ENCODE data around the gene CCDC107. TPM values are rescaled to one million over a fixed set of nuclear protein-coding genes. Genes with fewer than 3 reads are reported as not detected.

The CCDC107 gene
- total RNA-seq, 1 experiment from 2014 or later = 12.0 TPM

GRCh38 chr9:35682051-35682450, 24.0 kb downstream of the CCDC107 start:
- H3K79me1 ChIP-seq (ENCODE audit: insufficient read depth, low read depth, low read length, poor library complexity, severe bottlenecking) = no peaks in the 10 kb centered on the region
- no peak overlapping the region for H2BK15ac ChIP-seq (ENCODE audit: low read depth, low read length)
- no peak overlapping the region for H3K9ac ChIP-seq (ENCODE audit: extremely low read depth, insufficient read length, low read length)
- no peaks in the 10 kb centered on the region for H3K9me3 ChIP-seq (ENCODE audit: control insufficient read depth, low read depth, low read length)
- Mint-ChIP-seq H3K27ac (peak overlapping the region in 1 of 3 experiments; percentile 92; a peak in 3 of 7 replicates), H3K27me3 (ENCODE audit: low read depth) (peaks cover 8% of the 10 kb centered on the region), H3K9me3 (no peaks in the 10 kb centered on the region), H3K36me3 (ENCODE audit: insufficient read depth in 1 of 3, low read depth in 3 of 3) (peaks cover 37 to 53% (median 52%) of the 10 kb centered on the region in 3 experiments; a peak in 6 of 7 replicates), H3K4me1 (peaks cover 21 to 25% of the 10 kb centered on the region in 2 experiments), H3K4me3 (peak overlapping the region in 1 of 2 experiments; percentile 56; a peak in 1 of 5 replicates)
- no peaks in the 10 kb centered on the region for H3K27me3 ChIP-seq (ENCODE audit: insufficient read depth, low read length)
- H4K5ac ChIP-seq (ENCODE audit: insufficient read length, low read depth, low read length) = no peak overlapping the region
- WGBS (ENCODE audit: extremely low coverage, insufficient read length, low lambda C conversion rate) = no CpG with 5 or more reads among the region's 6 CpGs
- no peak overlapping the region for H2BK20ac ChIP-seq (ENCODE audit: low read depth, low read length, poor library complexity, severe bottlenecking)
- H4K91ac ChIP-seq (ENCODE audit: insufficient read length, low read depth, low read length) = no peak overlapping the region
- no peak overlapping the region for H4K8ac ChIP-seq (replicated peaks; ENCODE audit: insufficient read length, low read depth, low read length)
- H3K56ac ChIP-seq (ENCODE audit: insufficient read length, low read depth, low read length) = no peak overlapping the region
- H3K23me2 ChIP-seq (ENCODE audit: insufficient read length, low read depth, low read length, poor library complexity, severe bottlenecking) = no peaks in the 10 kb centered on the region
- no peak overlapping the region for H2BK12ac ChIP-seq (ENCODE audit: insufficient read length, low read depth, low read length)
- no peak overlapping the region for H3K18ac ChIP-seq (ENCODE audit: insufficient read length, low read depth, low read length)
- H2BK120ac ChIP-seq (ENCODE audit: low read depth, low read length, poor library complexity, severe bottlenecking) = no peak overlapping the region
- H2BK5ac ChIP-seq (ENCODE audit: insufficient read length, low read length) = no peak overlapping the region
- no peak overlapping the region for H3K23ac ChIP-seq (ENCODE audit: insufficient read length, low read depth, low read length)
- no peak overlapping the region for H3K4me2 ChIP-seq (ENCODE audit: insufficient read depth, insufficient read length, low read length)
- no peaks in the 10 kb centered on the region for H3K79me2 ChIP-seq (ENCODE audit: insufficient read depth, low read length)
- H3K4me1 ChIP-seq (ENCODE audit: insufficient read depth, low read length) = no peaks in the 10 kb centered on the region; the same call in none of the 2 replicates
- no peak overlapping the region for H2AFZ ChIP-seq (ENCODE audit: low read length)
- H3K27ac ChIP-seq (ENCODE audit: insufficient read length, low read depth, low read length) = no peak overlapping the region
- DNase-seq = no peak
- TF ChIP-seq CTCF (conservative IDR thresholded peaks at IDR 0.05) = no peak
- H3K14ac ChIP-seq (ENCODE audit: insufficient read depth, low read length) = no peak overlapping the region
- H4K20me1 ChIP-seq (ENCODE audit: control insufficient read depth, insufficient read depth, insufficient read length) = no peaks in the 10 kb centered on the region
- no peak overlapping the region for H2AK5ac ChIP-seq (ENCODE audit: insufficient read length, low read length)
- no peak overlapping the region for H3K4ac ChIP-seq (ENCODE audit: low read depth, low read length)
- H3T11ph ChIP-seq (ENCODE audit: low read length) = no peak overlapping the region

Measured in H9 (cell line).